Kidney epithelial cell (primary cell): ENCODE measurements around the gene MOB3A. TPM values are rescaled to one million over a fixed set of nuclear protein-coding genes. Genes with fewer than 3 reads are reported as not detected.

ENCODE experiments used
- DNase-seq: peaks from one replicate; pipeline ENCODE4 v3.0.0-alpha.2; 2010; ENCODE audit warnings: low read depth
- H3K27me3 ChIP-seq: 2 replicates; pipeline ENCODE4 v1.6.0; 2011; ENCODE audit warnings: low read length; ENCODE audit not compliant: control insufficient read depth, insufficient read depth
- H3K36me3 ChIP-seq: 2 replicates; pipeline ENCODE4 v1.5.1; 2011; ENCODE audit warnings: low read length; ENCODE audit not compliant: control insufficient read depth, insufficient read depth
- H3K4me3 ChIP-seq: 2 replicates; pipeline ENCODE4 v1.5.1; 2011; ENCODE audit warnings: low read depth, mild to moderate bottlenecking, control low read depth, low read length
- CTCF ChIP-seq: IDR thresholded peaks from 2 replicates; pipeline ENCODE4 v1.5.1; 2011; ENCODE audit warnings: mild to moderate bottlenecking, moderate library complexity, low read length, control low read depth, inconsistent platforms; ENCODE audit not compliant: insufficient read depth, poor library complexity, severe bottlenecking
- total RNA-seq: library from RNA; depleted of rRNA; stranded (reverse); fragments of >200 nt; gene quantifications from 2 replicates; pipeline ENCODE4 v1.2.3, GENCODE V29; 2015

MOB3A gene
- total RNA-seq, 1 donor from 2014 or later: 40.3 TPM

GRCh38 chr19:2027361-2027760, 68.8 kb downstream of the MOB3A start:
- H3K36me3 ChIP-seq: no peaks in the 10 kb centered on the region
- no peak for TF ChIP-seq CTCF
- H3K27me3 ChIP-seq: no peaks in the 10 kb centered on the region
- no peak overlapping the region for H3K4me3 ChIP-seq
- DNase-seq: no peak

DNA sequence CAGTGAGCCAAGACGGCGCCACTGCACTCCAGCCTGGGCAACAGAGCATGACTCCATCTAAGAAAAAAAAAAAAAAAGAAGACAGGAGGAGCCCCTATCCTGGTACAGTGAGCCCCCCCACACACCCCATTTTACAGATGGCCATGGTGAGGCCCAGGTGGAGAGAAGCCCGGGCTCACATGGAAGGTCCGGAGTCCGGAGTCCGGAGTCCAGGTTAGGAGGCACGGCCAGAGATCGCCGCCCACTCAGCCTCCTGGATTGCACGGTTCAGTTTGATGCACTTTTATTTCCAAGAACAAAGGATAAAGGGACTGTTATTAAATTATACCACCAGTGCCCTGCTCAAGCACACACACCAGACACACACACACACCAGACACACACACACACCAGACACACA, 69.4 kb downstream of the MOB3A start:
- H3K36me3 ChIP-seq: no peaks in the 10 kb centered on the region
- no peak for TF ChIP-seq CTCF
- no peaks in the 10 kb centered on the region for H3K27me3 ChIP-seq
- no peak for DNase-seq
- no peak overlapping the region for H3K4me3 ChIP-seq

DNA sequence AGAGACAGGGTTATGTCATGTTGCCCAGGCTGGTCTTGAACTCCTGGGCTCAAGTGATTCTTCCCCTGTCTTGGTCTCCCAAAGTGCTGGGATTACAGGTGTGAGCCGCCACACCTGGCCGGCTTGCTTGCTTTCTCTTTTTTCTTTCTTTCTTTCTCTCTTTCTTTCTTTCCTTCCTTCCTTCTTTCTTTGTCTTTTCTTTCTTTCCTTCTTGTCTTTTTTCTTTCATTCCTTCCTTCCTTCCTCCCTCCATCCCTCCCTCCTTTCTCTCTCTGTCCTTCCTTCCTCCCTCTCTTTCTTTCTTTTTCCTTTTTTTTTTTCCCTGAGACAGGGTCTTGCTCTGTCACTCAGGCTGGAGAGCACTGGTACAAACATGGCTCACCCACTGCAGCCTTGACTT, 73.8 kb downstream of the MOB3A start:
- H3K27me3 ChIP-seq: no peaks in the 10 kb centered on the region
- no peak for DNase-seq
- no peak for TF ChIP-seq CTCF
- no peak overlapping the region for H3K4me3 ChIP-seq
- H3K36me3 ChIP-seq: no peaks in the 10 kb centered on the region

DNA sequence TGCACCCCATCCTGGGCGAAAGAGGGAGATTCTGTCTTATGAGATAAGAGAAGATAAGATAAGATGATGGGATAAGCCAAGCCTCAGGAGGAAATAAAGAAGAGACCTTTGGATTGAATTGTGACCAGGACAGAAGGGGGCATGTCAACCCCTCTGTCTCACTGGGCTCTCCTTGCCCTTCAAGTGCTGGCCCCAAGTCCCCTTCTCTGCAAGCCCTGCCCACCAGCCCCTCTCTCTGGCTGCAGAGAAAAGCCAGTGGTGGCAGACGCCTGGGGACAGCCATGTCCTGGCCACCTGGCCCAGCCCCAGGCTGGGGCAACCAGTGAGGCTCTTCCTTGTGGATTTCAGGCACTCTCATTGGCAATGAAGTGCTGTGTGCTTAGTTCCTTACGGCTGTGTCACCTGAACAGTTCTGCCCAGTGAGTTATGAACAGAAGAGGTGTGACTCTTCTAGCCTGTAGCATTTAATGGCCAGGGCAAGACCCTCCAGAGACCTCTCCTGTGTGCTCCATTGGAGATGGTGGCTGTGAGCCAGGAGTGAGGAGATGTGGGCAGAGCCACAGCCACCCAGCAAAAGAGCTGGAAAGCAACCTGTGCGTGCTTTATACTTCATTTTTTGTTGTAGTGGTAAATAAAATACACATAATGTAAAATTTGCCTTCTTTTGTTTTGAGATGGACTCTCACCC, 74.5 kb downstream of the MOB3A start:
- no peak overlapping the region for H3K4me3 ChIP-seq
- no peaks in the 10 kb centered on the region for H3K27me3 ChIP-seq
- no peak for TF ChIP-seq CTCF
- DNase-seq: no peak
- no peaks in the 10 kb centered on the region for H3K36me3 ChIP-seq

Other genes with a start within 250 kb of the MOB3A start
- 18.8 and 32.1 TPM in 2 replicates for gene REXO1, start 247.8 kb downstream of the MOB3A start, total RNA-seq
- 11.4 and 15.3 TPM in 2 replicates for gene KLF16, start 232.7 kb downstream of the MOB3A start, total RNA-seq
- 54.1 and 66.7 TPM in 2 replicates for gene ABHD17A, start 210.8 kb downstream of the MOB3A start, total RNA-seq
- gene ADAT3, start 190.9 kb downstream of the MOB3A start, total RNA-seq: 1.8 and 8.6 TPM in 2 replicates
- 167 and 178 TPM in 2 replicates for gene SCAMP4, start 190.9 kb downstream of the MOB3A start, total RNA-seq
- 95.8 and 105 TPM in 2 replicates for gene CSNK1G2, start 155.2 kb downstream of the MOB3A start, total RNA-seq
- gene BTBD2, start 80.6 kb downstream of the MOB3A start, total RNA-seq: 51.3 and 66.1 TPM in 2 replicates
- gene MKNK2, start 45.1 kb downstream of the MOB3A start, total RNA-seq: 253 and 315 TPM in 2 replicates
- 1.6 and 3.8 TPM in 2 replicates for gene IZUMO4, start 589 bp upstream of the MOB3A start, total RNA-seq
- 178 and 194 TPM in 2 replicates for gene AP3D1, start 55.2 kb upstream of the MOB3A start, total RNA-seq
- gene DOT1L, start 67.6 kb upstream of the MOB3A start, total RNA-seq: 12.0 and 15.7 TPM in 2 replicates
- gene PLEKHJ1, start 140.0 kb upstream of the MOB3A start, total RNA-seq: 104 TPM in 2 replicates
- 72.4 and 75.4 TPM in 2 replicates for gene SF3A2, start 140.5 kb upstream of the MOB3A start, total RNA-seq
- gene AMH, start 153.0 kb upstream of the MOB3A start, total RNA-seq: 0.89 TPM in 1 of 2 replicates, not detected in the other
- 2.2 and 2.5 TPM in 2 replicates for gene JSRP1, start 160.1 kb upstream of the MOB3A start, total RNA-seq
- gene PEAK3, start 185.8 kb upstream of the MOB3A start, total RNA-seq: not detected in 2 replicates
- gene LINGO3, start 211.8 kb upstream of the MOB3A start, total RNA-seq: not detected in 2 replicates
- gene LSM7, start 232.3 kb upstream of the MOB3A start, total RNA-seq: 140 and 144 TPM in 2 replicates
- 36.1 and 39.0 TPM in 2 replicates for gene SPPL2B, start 232.4 kb upstream of the MOB3A start, total RNA-seq